Panc1 (cell line): ENCODE measurements around the gene LYSMD2. TPM values are rescaled to one million over a fixed set of nuclear protein-coding genes. Genes with fewer than 3 reads are reported as not detected.

Experiments
- ATAC-seq: fragments of 200-7000 bp; cut with Tn5 transposase; 2 replicates; pipeline ENCODE4 v1.9.1; 2020; ENCODE audit warnings: mild to moderate bottlenecking, moderate library complexity
- BruUV-seq: library from RNA; stranded (reverse); fragments of 400-500 nt; replicated peaks from 2 replicates; lab custom pipeline; 2021; lab: Mats Ljungman, UMichigan
- CTCF ChIA-PET: fragments of 300-600 bp; sonication (Branson Sonifier 250); formaldehyde crosslinking; loops from one replicate; lab custom pipeline; 2022; ENCODE audit warnings: antibody characterized with exemption; lab: Charles Lee
- POLR2A ChIA-PET: fragments of 300-600 bp; sonication (Branson Sonifier 250); formaldehyde crosslinking; loops from one replicate; lab custom pipeline; 2022; ENCODE audit warnings: antibody characterized with exemption; lab: Charles Lee
- DNase-seq: peaks from one replicate; pipeline ENCODE4 v3.0.0-alpha.2; 2010; ENCODE audit warnings: low read depth, low spot score
- H3K27ac ChIP-seq: 2 replicates; pipeline ENCODE4 v1.5.1; 2011; ENCODE audit warnings: mild to moderate bottlenecking, low read length, inconsistent platforms
- H3K27me3 ChIP-seq: fragments of 200-500 bp; sonication (Bioruptor generic); 2 replicates; pipeline ENCODE4 v1.6.0; 2014; ENCODE audit warnings: low read length, inconsistent platforms; ENCODE audit not compliant: control insufficient read depth, insufficient read depth
- H3K36me3 ChIP-seq: fragments of 200-500 bp; sonication (Bioruptor generic); 2 replicates; pipeline ENCODE4 v1.5.1; 2014; ENCODE audit warnings: inconsistent platforms, mild to moderate bottlenecking, low read length, moderate library complexity; ENCODE audit not compliant: control insufficient read depth, insufficient read depth
- H3K4me1 ChIP-seq: 2 replicates; pipeline ENCODE4 v1.5.1; 2011; ENCODE audit warnings: inconsistent platforms, mild to moderate bottlenecking, low read length, moderate library complexity; ENCODE audit not compliant: control insufficient read depth, insufficient read depth
- H3K4me3 ChIP-seq, 2 experiments: 2 replicates each; pipeline ENCODE4 v1.5.1; 2011 to 2012; ENCODE audit warnings: low read depth in 2 of 2, low read length in 2 of 2, mild to moderate bottlenecking in 2 of 2, inconsistent platforms in 1 of 2, moderate library complexity in 1 of 2
- H3K9me3 ChIP-seq: fragments of 200-500 bp; sonication (Bioruptor generic); 2 replicates; pipeline ENCODE4 v1.5.1; 2014; ENCODE audit warnings: low read depth, mild to moderate bottlenecking, inconsistent platforms, low read length, moderate library complexity; ENCODE audit not compliant: control insufficient read depth, insufficient read depth
- CTCF ChIP-seq: fragments of 450-650 bp; IDR thresholded peaks from 2 replicates; pipeline ENCODE4 v1.5.1; 2017; ENCODE audit warnings: mild to moderate bottlenecking
- POLR2AphosphoS5 ChIP-seq: IDR thresholded peaks from 2 replicates; pipeline ENCODE4 v1.6.1; 2012; ENCODE audit warnings: mild to moderate bottlenecking, low read depth, low read length, moderate library complexity
- REST ChIP-seq, 2 experiments: IDR thresholded peaks; 2 replicates each; pipeline ENCODE4 v1.6.1; 2011 to 2012; ENCODE audit warnings: low read depth in 2 of 2, control low read depth in 1 of 2, low read length in 1 of 2, mild to moderate bottlenecking in 1 of 2, moderate library complexity in 1 of 2; ENCODE audit not compliant: insufficient read depth in 1 of 2
- SIN3A ChIP-seq: IDR thresholded peaks from 2 replicates; pipeline ENCODE4 v1.6.1; 2012; ENCODE audit warnings: low read depth, mild to moderate bottlenecking, low read length, moderate library complexity, borderline replicate concordance; ENCODE audit not compliant: insufficient read depth
- TCF7L2 ChIP-seq: IDR thresholded peaks from 2 replicates; pipeline ENCODE4 v1.6.1; 2011; ENCODE audit warnings: mild to moderate bottlenecking, low read depth, low read length, inconsistent platforms
- in situ Hi-C: cut with HindIII; loops from 2 replicates; pipeline ENCODE4 v1.10.0; 2016; ENCODE audit warnings: low sequenced_read_pairs, low pct_unique_long_range_greater_than_20kb
- intact Hi-C: fragments of 100-400 bp; cut with micrococcal nuclease; formaldehyde crosslinking; loops from one replicate; pipeline ENCODE4 v1.10.0; 2022; ENCODE audit not compliant: unreplicated experiment
- total RNA-seq: library from RNA; stranded (reverse); gene quantifications from one replicate; pipeline ENCODE4 v1.2.1, GENCODE V29; 2021; ENCODE audit not compliant: unreplicated experiment

LYSMD2 gene
- total RNA-seq, 1 experiment from 2014 or later: 17.2 TPM

- Histone ChIP-seq H3K27ac (no peak overlapping the region), H3K4me1 (no peaks in the 10 kb centered on the region), H3K36me3 (no peaks in the 10 kb centered on the region), H3K4me3 (no peak overlapping the region), H3K9me3 (no peaks in the 10 kb centered on the region), H3K27me3 (peaks cover 34% of the 10 kb centered on the region)
- no peak for TF ChIP-seq POLR2AphosphoS5
- peak; percentile 17; the same call in 1 of the 2 replicates for TF ChIP-seq CTCF
- POLR2A ChIA-PET: no interaction called here
- intact Hi-C loops: no loop called here
- CTCF ChIA-PET: no interaction called here
- no TSS peak for BruUV-seq
- in situ Hi-C loops: no loop called here
- ATAC-seq: no peak
- no peak for DNase-seq
Measured at GRCh38 chr15:51688863-51689262, 48.6 kb downstream of the LYSMD2 start.

- POLR2A ChIA-PET: no interaction called here
- H3K4me3 ChIP-seq: no peak overlapping the region
- ATAC-seq: no peak
- no peak overlapping the region for H3K27ac ChIP-seq
- H3K36me3 ChIP-seq: no peaks in the 10 kb centered on the region
- TF ChIP-seq SIN3A: no peak
- no peak for TF ChIP-seq POLR2AphosphoS5
- TF ChIP-seq TCF7L2: no peak
- TF ChIP-seq CTCF: no peak
- TF ChIP-seq REST (IDR thresholded peaks at IDR 0.05; ENCODE audit: insufficient read depth in 1 of 2, low read depth in 2 of 2, low read length in 1 of 2): no peak
- no TSS peak for BruUV-seq
- CTCF ChIA-PET: no interaction called here
- H3K27me3 ChIP-seq: peaks cover 44% of the 10 kb centered on the region
- H3K9me3 ChIP-seq: no peaks in the 10 kb centered on the region
- no peaks in the 10 kb centered on the region for H3K4me1 ChIP-seq
- in situ Hi-C loops (no loop called here), intact Hi-C loops (no loop called here)
- no peak for DNase-seq
Measured at GRCh38 chr15:51687565-51687964, 49.9 kb downstream of the LYSMD2 start.
